Measurements from ENCODE around the gene ARF1. TPM values are rescaled to one million over a fixed set of nuclear protein-coding genes. Genes with fewer than 3 reads are reported as not detected.

The ARF1 gene
- total RNA-seq, 1 experiment from 2014 or later, result 395 TPM

- H3K9me3 ChIP-seq (ENCODE audit: low read depth, low read length, poor library complexity, severe bottlenecking), result peaks cover 15% of the 10 kb centered on the region
- peaks cover 20% of the 10 kb centered on the region for H3K4me1 ChIP-seq (ENCODE audit: insufficient read depth, low read length, poor library complexity, severe bottlenecking)
- BruUV-seq (replicated peaks), result no TSS peak
- no peak overlapping the region for H3K27ac ChIP-seq (ENCODE audit: low read depth, low read length, poor library complexity, severe bottlenecking)
- H3K36me3 ChIP-seq (ENCODE audit: insufficient read depth, low read length, poor library complexity, severe bottlenecking), result peaks cover 33% of the 10 kb centered on the region
- no peak overlapping the region for H3K4me3 ChIP-seq (ENCODE audit: low read depth, low read length, poor library complexity, severe bottlenecking)
- TF ChIP-seq EZH2 (IDR thresholded peaks at IDR 0.05; ENCODE audit: borderline replicate concordance, low read depth, low read length, poor library complexity, severe bottlenecking), result no peak
- TF ChIP-seq, protein P1, sequence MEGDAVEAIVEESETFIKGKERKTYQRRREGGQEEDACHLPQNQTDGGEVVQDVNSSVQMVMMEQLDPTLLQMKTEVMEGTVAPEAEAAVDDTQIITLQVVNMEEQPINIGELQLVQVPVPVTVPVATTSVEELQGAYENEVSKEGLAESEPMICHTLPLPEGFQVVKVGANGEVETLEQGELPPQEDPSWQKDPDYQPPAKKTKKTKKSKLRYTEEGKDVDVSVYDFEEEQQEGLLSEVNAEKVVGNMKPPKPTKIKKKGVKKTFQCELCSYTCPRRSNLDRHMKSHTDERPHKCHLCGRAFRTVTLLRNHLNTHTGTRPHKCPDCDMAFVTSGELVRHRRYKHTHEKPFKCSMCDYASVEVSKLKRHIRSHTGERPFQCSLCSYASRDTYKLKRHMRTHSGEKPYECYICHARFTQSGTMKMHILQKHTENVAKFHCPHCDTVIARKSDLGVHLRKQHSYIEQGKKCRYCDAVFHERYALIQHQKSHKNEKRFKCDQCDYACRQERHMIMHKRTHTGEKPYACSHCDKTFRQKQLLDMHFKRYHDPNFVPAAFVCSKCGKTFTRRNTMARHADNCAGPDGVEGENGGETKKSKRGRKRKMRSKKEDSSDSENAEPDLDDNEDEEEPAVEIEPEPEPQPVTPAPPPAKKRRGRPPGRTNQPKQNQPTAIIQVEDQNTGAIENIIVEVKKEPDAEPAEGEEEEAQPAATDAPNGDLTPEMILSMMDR (conservative IDR thresholded peaks at IDR 0.05; ENCODE audit: low read depth, low read length), result no peak
- CTCF ChIA-PET, result no interaction called here
- POLR2A ChIA-PET (ENCODE audit: low non-redundant PET), result no interaction called here
- intact Hi-C loops (cut with micrococcal nuclease; ENCODE audit: unreplicated experiment), result no loop called here
- no peaks in the 10 kb centered on the region for H3K27me3 ChIP-seq (replicated peaks; ENCODE audit: insufficient read depth, low read depth, low read length, poor library complexity)
- no peak for DNase-seq (ENCODE audit: low spot score)
Measured at GRCh38 chr1:228088586-228089498, 6.3 kb downstream of the ARF1 start.

DNA sequence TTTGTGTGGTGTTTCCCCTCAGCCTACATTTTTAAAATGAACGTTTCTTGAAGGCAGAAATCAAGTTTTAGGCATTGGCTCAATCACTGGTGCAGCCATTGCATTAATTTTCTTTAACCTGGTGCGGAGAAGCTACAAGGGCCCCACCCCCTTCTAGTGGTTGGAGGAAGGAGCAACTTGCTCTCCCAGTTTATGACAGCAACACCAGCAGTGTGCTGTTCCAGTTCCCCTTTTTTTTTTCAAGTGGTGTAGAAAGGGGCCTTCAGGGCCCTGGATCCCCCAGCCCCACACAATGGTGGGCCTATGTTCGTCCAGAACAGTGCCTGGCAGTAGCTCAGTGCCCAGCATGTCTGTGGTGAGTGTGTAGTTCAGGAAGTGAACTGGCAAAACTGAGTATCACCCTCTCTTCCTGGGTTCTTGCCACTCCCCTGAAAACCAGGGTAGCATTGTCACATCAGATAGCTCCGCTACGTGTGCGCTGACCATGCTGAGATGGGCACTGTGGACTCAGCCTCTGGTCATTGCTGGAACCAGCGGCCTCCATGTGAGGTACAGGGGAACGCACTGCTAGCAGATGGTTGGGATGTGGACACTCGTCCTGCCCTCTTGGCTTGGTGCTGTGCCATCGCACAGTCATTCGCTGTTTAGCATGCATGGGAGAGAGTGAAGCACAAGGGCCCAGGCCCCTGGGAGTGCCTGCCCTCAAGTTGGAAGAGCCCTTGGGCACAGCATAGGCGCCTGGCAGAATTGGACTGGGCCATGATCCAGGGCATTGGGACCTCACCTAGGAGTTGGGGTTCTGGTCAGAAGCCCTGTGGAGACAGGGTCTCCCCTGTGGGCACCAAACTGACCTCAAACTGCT, 7.2 kb downstream of the ARF1 start:
- no peak for TF ChIP-seq EZH2 (IDR thresholded peaks at IDR 0.05; ENCODE audit: borderline replicate concordance, low read depth, low read length, poor library complexity, severe bottlenecking)
- TF ChIP-seq, protein P1 (conservative IDR thresholded peaks at IDR 0.05; ENCODE audit: low read depth, low read length), result no peak
- H3K27ac ChIP-seq (ENCODE audit: low read depth, low read length, poor library complexity, severe bottlenecking), result no peak overlapping the region

GRCh38 chr1:228090613-228091081, 8.1 kb downstream of the ARF1 start:
- TF ChIP-seq EZH2 (IDR thresholded peaks at IDR 0.05; ENCODE audit: borderline replicate concordance, low read depth, low read length, poor library complexity, severe bottlenecking), result no peak
- TF ChIP-seq, protein P1 (conservative IDR thresholded peaks at IDR 0.05; ENCODE audit: low read depth, low read length), result no peak
- ChIA-PET CTCF (no interaction called here), POLR2A (ENCODE audit: low non-redundant PET) (no interaction called here)
- intact Hi-C loops (cut with micrococcal nuclease; ENCODE audit: unreplicated experiment), result no loop called here
- H3K4me3 ChIP-seq (ENCODE audit: low read depth, low read length, poor library complexity, severe bottlenecking), result no peak overlapping the region
- no TSS peak for BruUV-seq (replicated peaks)
- peaks cover 48% of the 10 kb centered on the region for H3K36me3 ChIP-seq (ENCODE audit: insufficient read depth, low read length, poor library complexity, severe bottlenecking)
- H3K27me3 ChIP-seq (replicated peaks; ENCODE audit: insufficient read depth, low read depth, low read length, poor library complexity), result no peaks in the 10 kb centered on the region
- peaks cover 9% of the 10 kb centered on the region for H3K4me1 ChIP-seq (ENCODE audit: insufficient read depth, low read length, poor library complexity, severe bottlenecking)
- peaks cover 30% of the 10 kb centered on the region for H3K9me3 ChIP-seq (ENCODE audit: low read depth, low read length, poor library complexity, severe bottlenecking)
- no peak overlapping the region for H3K27ac ChIP-seq (ENCODE audit: low read depth, low read length, poor library complexity, severe bottlenecking)
- no peak for DNase-seq (ENCODE audit: low spot score)

More for the DNA sequence above, 7.2 kb downstream of the ARF1 start:
- Histone ChIP-seq H3K27me3 (replicated peaks; ENCODE audit: insufficient read depth, low read depth, low read length, poor library complexity) (no peaks in the 10 kb centered on the region), H3K4me1 (ENCODE audit: insufficient read depth, low read length, poor library complexity, severe bottlenecking) (peaks cover 18% of the 10 kb centered on the region), H3K4me3 (ENCODE audit: low read depth, low read length, poor library complexity, severe bottlenecking) (no peak overlapping the region), H3K9me3 (ENCODE audit: low read depth, low read length, poor library complexity, severe bottlenecking) (peaks cover 24% of the 10 kb centered on the region), H3K36me3 (ENCODE audit: insufficient read depth, low read length, poor library complexity, severe bottlenecking) (peaks cover 39% of the 10 kb centered on the region)
- intact Hi-C loops (cut with micrococcal nuclease; ENCODE audit: unreplicated experiment), result no loop called here
- ChIA-PET POLR2A (ENCODE audit: low non-redundant PET) (no interaction called here), CTCF (no interaction called here)
- no peak for DNase-seq (ENCODE audit: low spot score)
- no TSS peak for BruUV-seq (replicated peaks)
